Vagina (tissue), 2 donors: Measurements from ENCODE around the gene PRRT1. TPM values are rescaled to one million over a fixed set of nuclear protein-coding genes. Genes with fewer than 3 reads are reported as not detected.

Experiments
- DNase-seq, 2 donors: peaks; one replicate each; pipeline ENCODE4 v3.0.0-alpha.2; 2017; ENCODE audit errors: extremely low spot score in 2 of 2
- H3K27ac ChIP-seq: fragments of 200-600 bp; sonication (generic); one replicate; pipeline ENCODE4 v1.5.1; 2019
- H3K27me3 ChIP-seq: fragments of 200-600 bp; sonication (generic); one replicate; pipeline ENCODE4 v1.5.1; 2019
- H3K36me3 ChIP-seq, 2 donors: fragments of 200-600 bp; sonication (generic); one replicate each; pipeline ENCODE4 v1.5.1; 2017 to 2019
- H3K4me1 ChIP-seq: fragments of 200-600 bp; sonication (generic); one replicate; pipeline ENCODE4 v1.5.1; 2019
- H3K4me3 ChIP-seq, 2 donors: fragments of 200-600 bp; sonication (generic); 1 replicate in 1 of 2; 2 replicates in 1 of 2; pipeline ENCODE4 v1.5.1; 2016 to 2019
- H3K9me3 ChIP-seq: fragments of 200-600 bp; sonication (generic); one replicate; pipeline ENCODE4 v1.5.1; 2019
- POLR2A ChIP-seq, 2 donors: fragments of 450-650 bp; IDR thresholded peaks; one replicate each; pipeline ENCODE4 v1.6.1; 2017; ENCODE audit warnings: antibody characterized with exemption in 2 of 2, mild to moderate bottlenecking in 2 of 2, moderate library complexity in 2 of 2
- POLR2AphosphoS5 ChIP-seq, 2 donors: sonication (generic); formaldehyde crosslinking; IDR thresholded peaks; one replicate each; pipeline ENCODE4 v1.9.0; 2017; ENCODE audit warnings: antibody characterized with exemption in 2 of 2, mild to moderate bottlenecking in 2 of 2, low read depth in 1 of 2; ENCODE audit not compliant: insufficient read depth in 1 of 2
- intact Hi-C: fragments of 100-400 bp; cut with DNase I; formaldehyde crosslinking; loops from one replicate; pipeline ENCODE4 v1.15.1; 2023
- total RNA-seq: library from RNA; depleted of rRNA; stranded (reverse); fragments of >200 nt; gene quantifications from one replicate; pipeline ENCODE4 v1.2.3, GENCODE V29; 2016
- TF ChIP-seq, protein P1 (sequence below), 3 experiments: fragments of 450-650 bp in 2 of 3; fragments of 200-600 bp in 1 of 3; sonication (generic) in 1 of 3; IDR thresholded peaks; one replicate each; pipeline ENCODE4 v1.5.1; 2017 to 2019; ENCODE audit warnings: antibody characterized with exemption in 3 of 3, mild to moderate bottlenecking in 2 of 3, moderate library complexity in 2 of 3

Gene PRRT1
- total RNA-seq, 1 donor from 2014 or later: 8.8 TPM

GRCh38 chr6:32166411-32167061, 14.8 kb upstream of the PRRT1 start:
- Histone ChIP-seq H3K36me3 (peaks cover 0 to 61% of the 10 kb centered on the region in 2 donors), H3K27me3 (no peaks in the 10 kb centered on the region), H3K9me3 (no peaks in the 10 kb centered on the region), H3K4me3 (no peak overlapping the region), H3K27ac (no peak overlapping the region), H3K4me1 (no peaks in the 10 kb centered on the region)
- intact Hi-C loops: no loop called here
- TF ChIP-seq POLR2AphosphoS5 (IDR thresholded peaks at IDR 0.05; ENCODE audit: insufficient read depth in 1 of 2, low read depth in 1 of 2) (no peak), POLR2A (IDR thresholded peaks at IDR 0.05) (no peak)
- TF ChIP-seq, protein P1, sequence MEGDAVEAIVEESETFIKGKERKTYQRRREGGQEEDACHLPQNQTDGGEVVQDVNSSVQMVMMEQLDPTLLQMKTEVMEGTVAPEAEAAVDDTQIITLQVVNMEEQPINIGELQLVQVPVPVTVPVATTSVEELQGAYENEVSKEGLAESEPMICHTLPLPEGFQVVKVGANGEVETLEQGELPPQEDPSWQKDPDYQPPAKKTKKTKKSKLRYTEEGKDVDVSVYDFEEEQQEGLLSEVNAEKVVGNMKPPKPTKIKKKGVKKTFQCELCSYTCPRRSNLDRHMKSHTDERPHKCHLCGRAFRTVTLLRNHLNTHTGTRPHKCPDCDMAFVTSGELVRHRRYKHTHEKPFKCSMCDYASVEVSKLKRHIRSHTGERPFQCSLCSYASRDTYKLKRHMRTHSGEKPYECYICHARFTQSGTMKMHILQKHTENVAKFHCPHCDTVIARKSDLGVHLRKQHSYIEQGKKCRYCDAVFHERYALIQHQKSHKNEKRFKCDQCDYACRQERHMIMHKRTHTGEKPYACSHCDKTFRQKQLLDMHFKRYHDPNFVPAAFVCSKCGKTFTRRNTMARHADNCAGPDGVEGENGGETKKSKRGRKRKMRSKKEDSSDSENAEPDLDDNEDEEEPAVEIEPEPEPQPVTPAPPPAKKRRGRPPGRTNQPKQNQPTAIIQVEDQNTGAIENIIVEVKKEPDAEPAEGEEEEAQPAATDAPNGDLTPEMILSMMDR (IDR thresholded peaks at IDR 0.05): no peak
- no peak for DNase-seq

- TF ChIP-seq POLR2A (IDR thresholded peaks at IDR 0.05): no peak
- TF ChIP-seq POLR2AphosphoS5 (IDR thresholded peaks at IDR 0.05; ENCODE audit: insufficient read depth in 1 of 2, low read depth in 1 of 2): no peak
- TF ChIP-seq, protein P1 (IDR thresholded peaks at IDR 0.05): no peak
- peak within 1 kb of the TSS; percentile 39 for H3K27ac ChIP-seq
- no peaks in the 10 kb centered on the region for H3K9me3 ChIP-seq
- no peak within 1 kb of the TSS for H3K4me3 ChIP-seq
- intact Hi-C loops: no loop called here
- H3K36me3 ChIP-seq: peaks cover 0 to 52% of the 10 kb centered on the region in 2 donors
- no peaks in the 10 kb centered on the region for H3K27me3 ChIP-seq
- no peak for DNase-seq
- H3K4me1 ChIP-seq: no peaks in the 10 kb centered on the region
These were observed 12.6 kb upstream of the PRRT1 start, which contains the start of gene EGFL8 for GRCh38 chr6:32164295-32164694. Gene EGFL8 (plus strand): TSS chr6:32164595. CDS start chr6:32166166, 1,571 bp downstream.

DNA sequence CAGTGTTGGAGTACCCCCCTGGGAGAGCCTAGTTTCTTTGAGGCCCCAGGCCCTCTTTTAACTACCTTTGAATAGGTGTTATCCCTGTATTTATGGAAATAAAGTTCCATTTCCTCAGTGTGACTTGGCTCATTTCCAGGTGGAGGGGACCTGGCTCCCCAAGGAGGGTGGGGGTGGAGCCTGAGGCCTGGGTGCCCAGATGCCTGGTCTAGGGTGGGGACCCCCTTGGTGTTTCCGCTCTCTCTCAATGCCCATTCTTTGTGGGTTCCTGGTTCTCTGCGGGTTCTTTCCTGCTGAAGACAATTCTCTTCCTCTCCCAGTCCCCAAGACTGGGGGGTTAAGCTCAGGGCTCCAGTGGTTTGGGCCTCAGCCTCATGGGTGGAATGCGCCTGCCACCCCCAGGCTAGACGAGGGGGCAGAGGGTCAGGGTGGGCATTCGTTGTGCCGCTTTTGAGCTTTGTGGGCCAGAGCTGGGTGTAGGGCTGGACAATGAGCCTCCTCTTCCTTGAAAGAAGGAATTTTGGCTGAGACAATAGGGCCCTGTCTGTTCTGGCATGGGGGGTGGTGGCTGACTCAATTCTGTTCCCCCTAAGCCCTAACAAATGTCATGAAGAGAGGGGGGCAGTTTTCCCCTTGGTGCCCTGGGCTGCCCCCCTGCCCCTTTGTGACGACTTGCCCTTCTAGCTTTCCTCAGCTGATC, 12.0 kb upstream of the PRRT1 start:
- TF ChIP-seq, protein P1 (IDR thresholded peaks at IDR 0.05): no peak
- TF ChIP-seq POLR2AphosphoS5 (IDR thresholded peaks at IDR 0.05; ENCODE audit: insufficient read depth in 1 of 2, low read depth in 1 of 2) (no peak), POLR2A (IDR thresholded peaks at IDR 0.05) (no peak)
- peak overlapping the region; percentile 0 for H3K27ac ChIP-seq
- H3K36me3 ChIP-seq: peaks cover 0 to 54% of the 10 kb centered on the region in 2 donors
- no peak for DNase-seq
- H3K4me3 ChIP-seq: no peak overlapping the region
- H3K27me3 ChIP-seq: no peaks in the 10 kb centered on the region
- H3K4me1 ChIP-seq: no peaks in the 10 kb centered on the region
- intact Hi-C loops: no loop called here
- no peaks in the 10 kb centered on the region for H3K9me3 ChIP-seq

- intact Hi-C loops: no loop called here
These were observed 6.3 kb upstream of the PRRT1 start for GRCh38 chr6:32158052-32158451.

More at GRCh38 chr6:32158052-32158451, 6.3 kb upstream of the PRRT1 start:
- H3K27me3 ChIP-seq: no peaks in the 10 kb centered on the region
- TF ChIP-seq POLR2A (IDR thresholded peaks at IDR 0.05) (no peak), POLR2AphosphoS5 (IDR thresholded peaks at IDR 0.05; ENCODE audit: insufficient read depth in 1 of 2, low read depth in 1 of 2) (no peak)
- TF ChIP-seq, protein P1 (IDR thresholded peaks at IDR 0.05): no peak
- H3K9me3 ChIP-seq: no peaks in the 10 kb centered on the region
- DNase-seq: no peak
- H3K4me3 ChIP-seq: no peak overlapping the region
- peaks cover 0 to 50% of the 10 kb centered on the region in 2 donors for H3K36me3 ChIP-seq
- H3K4me1 ChIP-seq: peaks cover 22% of the 10 kb centered on the region
- no peak overlapping the region for H3K27ac ChIP-seq
